GM23338 (cell line): ENCODE results near the gene CD99L2. TPM values are rescaled to one million over a fixed set of nuclear protein-coding genes. Genes with fewer than 3 reads are reported as not detected.
"Not testable (repeated sequence)": the region's sequence is repeated elsewhere in the genome, so short reads cannot be mapped to it uniquely, and the experiment has no call there.

Source experiments
- ATAC-seq: fragments of 200-7000 bp; cut with Tn5 transposase; 3 replicates; pipeline ENCODE4 v1.9.1; 2020
- DNase-seq: peaks from one replicate; pipeline ENCODE4 v3.0.0-alpha.2; 2015; ENCODE audit warnings: low spot score
- H2AFZ ChIP-seq: fragments of 200-600 bp; sonication (generic); 2 replicates; pipeline ENCODE4 v1.8.0; 2016; ENCODE audit warnings: antibody characterized with exemption, mild to moderate bottlenecking, moderate library complexity
- H3F3A ChIP-seq: fragments of 200-600 bp; sonication (generic); replicated peaks from 2 replicates; pipeline ENCODE4 v1.8.0; 2017; ENCODE audit warnings: antibody characterized with exemption, mixed run types, low read depth
- H3K27ac ChIP-seq: fragments of 200-600 bp; sonication (generic); 2 replicates; pipeline ENCODE4 v1.6.1; 2016; ENCODE audit warnings: low read depth
- H3K27me3 ChIP-seq: fragments of 200-600 bp; sonication (generic); 2 replicates; pipeline ENCODE4 v1.8.0; 2016; ENCODE audit warnings: mild to moderate bottlenecking, mixed run types, moderate library complexity; ENCODE audit not compliant: insufficient read depth
- H3K36me3 ChIP-seq: fragments of 200-600 bp; sonication (generic); 2 replicates; pipeline ENCODE4 v1.8.0; 2016; ENCODE audit warnings: mild to moderate bottlenecking; ENCODE audit not compliant: insufficient read depth
- H3K4me1 ChIP-seq: fragments of 200-600 bp; sonication (generic); 2 replicates; pipeline ENCODE4 v1.8.0; 2016; ENCODE audit warnings: mild to moderate bottlenecking, moderate library complexity; ENCODE audit not compliant: insufficient read depth
- H3K4me2 ChIP-seq: fragments of 200-600 bp; sonication (generic); 2 replicates; pipeline ENCODE4 v1.7.1; 2017; ENCODE audit warnings: mixed run types
- H3K4me3 ChIP-seq: fragments of 200-600 bp; sonication (generic); 2 replicates; pipeline ENCODE4 v1.6.1; 2016; ENCODE audit warnings: mixed run types
- H3K79me2 ChIP-seq: fragments of 200-600 bp; sonication (generic); replicated peaks from 2 replicates; pipeline ENCODE4 v1.8.0; 2017; ENCODE audit warnings: mild to moderate bottlenecking; ENCODE audit not compliant: insufficient read depth
- H3K9me2 ChIP-seq: fragments of 200-600 bp; sonication (generic); 2 replicates; pipeline ENCODE4 v1.8.0; 2017; ENCODE audit not compliant: insufficient read depth
- H4K20me1 ChIP-seq: fragments of 200-600 bp; sonication (generic); replicated peaks from 2 replicates; pipeline ENCODE4 v1.8.0; 2017; ENCODE audit warnings: mild to moderate bottlenecking; ENCODE audit not compliant: insufficient read depth
- H3K27ac Mint-ChIP-seq: 2 replicates; pipeline ENCODE4 v1.8.0; 2020; ENCODE audit warnings: inconsistent platforms, mild to moderate bottlenecking, moderate library complexity, mixed read lengths
- H3K27me3 Mint-ChIP-seq: 3 replicates; pipeline ENCODE4 v1.8.0; 2022; ENCODE audit warnings: low read depth, mild to moderate bottlenecking, moderate library complexity, mixed read lengths, inconsistent platforms; ENCODE audit not compliant: insufficient read depth, poor library complexity
- H3K36me3 Mint-ChIP-seq: 3 replicates; pipeline ENCODE4 v1.8.0; 2021; ENCODE audit warnings: low read depth, mild to moderate bottlenecking, inconsistent platforms, moderate library complexity, mixed read lengths
- H3K4me1 Mint-ChIP-seq: 3 replicates; pipeline ENCODE4 v1.8.0; 2020; ENCODE audit warnings: mild to moderate bottlenecking, inconsistent platforms, mixed read lengths
- H3K4me3 Mint-ChIP-seq: 3 replicates; pipeline ENCODE4 v1.8.0; 2021; ENCODE audit warnings: moderate library complexity, mild to moderate bottlenecking, inconsistent platforms, mixed read lengths
- H3K9me3 Mint-ChIP-seq: 3 replicates; pipeline ENCODE4 v1.8.0; 2020; ENCODE audit warnings: moderate library complexity, mild to moderate bottlenecking, inconsistent platforms, mixed read lengths
- EZH2phosphoT487 ChIP-seq: fragments of 200-600 bp; sonication (generic); IDR thresholded peaks from one replicate; pipeline ENCODE4 v1.8.1; 2018; ENCODE audit warnings: antibody characterized with exemption; ENCODE audit not compliant: unreplicated experiment
- JUNB ChIP-seq: IDR thresholded peaks from one replicate; pipeline ENCODE4 v1.6.1; 2016; ENCODE audit warnings: antibody characterized with exemption; ENCODE audit not compliant: unreplicated experiment
- ZNF331 ChIP-seq: fragments of 250-450 bp; sonication (Bioruptor Pico); IDR thresholded peaks from 2 replicates; pipeline ENCODE4 v1.5.0; 2020; ENCODE audit warnings: low read depth, mild to moderate bottlenecking, moderate library complexity
- polyA plus RNA-seq: library from polyadenylated mRNA; unstranded; fragments of >200 nt; fragmentation: Nextera tagmentation; extraction: Ambion mirVana; gene quantifications from 2 replicates; pipeline ENCODE4 v1.2.1, GENCODE V29; 2016
- total RNA-seq: library from RNA; depleted of rRNA; stranded (reverse); fragments of >200 nt; shearing (Covaris generic); gene quantifications from 2 replicates; pipeline ENCODE4 v1.2.3, GENCODE V29; 2014
- TF ChIP-seq, protein P1 (sequence below): fragments of 250-450 bp; sonication (Bioruptor Pico); IDR thresholded peaks from 2 replicates; pipeline ENCODE4 v1.5.0; 2020; ENCODE audit warnings: mild to moderate bottlenecking, moderate library complexity
- TF ChIP-seq, protein P2 (sequence below): IDR thresholded peaks from one replicate; pipeline ENCODE4 v1.6.1; 2018; ENCODE audit warnings: antibody characterized with exemption; ENCODE audit not compliant: unreplicated experiment

The CD99L2 gene
- total and polyA plus RNA-seq, 2 experiments from 2014 or later: 2.6 to 6.4 TPM

DNA sequence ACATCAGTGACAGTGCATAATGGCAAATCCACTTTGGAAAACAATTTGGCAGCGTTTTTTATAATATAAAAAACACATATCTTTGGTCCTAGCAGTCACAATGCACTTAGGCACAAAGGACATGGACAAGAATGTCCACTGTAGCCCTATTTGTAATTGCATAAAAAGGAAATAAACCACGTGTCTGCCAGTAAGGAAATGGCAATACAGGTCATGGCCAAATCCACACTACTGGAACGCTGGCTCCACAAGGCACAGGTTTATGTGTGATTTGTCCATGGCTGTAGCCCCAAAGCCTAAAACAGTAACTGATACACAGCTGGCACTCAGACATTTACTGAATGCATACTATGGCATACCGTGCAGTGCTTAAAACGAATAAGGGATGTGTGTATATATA, 69.7 kb downstream of the CD99L2 start (continued):
- TF ChIP-seq, protein P1, sequence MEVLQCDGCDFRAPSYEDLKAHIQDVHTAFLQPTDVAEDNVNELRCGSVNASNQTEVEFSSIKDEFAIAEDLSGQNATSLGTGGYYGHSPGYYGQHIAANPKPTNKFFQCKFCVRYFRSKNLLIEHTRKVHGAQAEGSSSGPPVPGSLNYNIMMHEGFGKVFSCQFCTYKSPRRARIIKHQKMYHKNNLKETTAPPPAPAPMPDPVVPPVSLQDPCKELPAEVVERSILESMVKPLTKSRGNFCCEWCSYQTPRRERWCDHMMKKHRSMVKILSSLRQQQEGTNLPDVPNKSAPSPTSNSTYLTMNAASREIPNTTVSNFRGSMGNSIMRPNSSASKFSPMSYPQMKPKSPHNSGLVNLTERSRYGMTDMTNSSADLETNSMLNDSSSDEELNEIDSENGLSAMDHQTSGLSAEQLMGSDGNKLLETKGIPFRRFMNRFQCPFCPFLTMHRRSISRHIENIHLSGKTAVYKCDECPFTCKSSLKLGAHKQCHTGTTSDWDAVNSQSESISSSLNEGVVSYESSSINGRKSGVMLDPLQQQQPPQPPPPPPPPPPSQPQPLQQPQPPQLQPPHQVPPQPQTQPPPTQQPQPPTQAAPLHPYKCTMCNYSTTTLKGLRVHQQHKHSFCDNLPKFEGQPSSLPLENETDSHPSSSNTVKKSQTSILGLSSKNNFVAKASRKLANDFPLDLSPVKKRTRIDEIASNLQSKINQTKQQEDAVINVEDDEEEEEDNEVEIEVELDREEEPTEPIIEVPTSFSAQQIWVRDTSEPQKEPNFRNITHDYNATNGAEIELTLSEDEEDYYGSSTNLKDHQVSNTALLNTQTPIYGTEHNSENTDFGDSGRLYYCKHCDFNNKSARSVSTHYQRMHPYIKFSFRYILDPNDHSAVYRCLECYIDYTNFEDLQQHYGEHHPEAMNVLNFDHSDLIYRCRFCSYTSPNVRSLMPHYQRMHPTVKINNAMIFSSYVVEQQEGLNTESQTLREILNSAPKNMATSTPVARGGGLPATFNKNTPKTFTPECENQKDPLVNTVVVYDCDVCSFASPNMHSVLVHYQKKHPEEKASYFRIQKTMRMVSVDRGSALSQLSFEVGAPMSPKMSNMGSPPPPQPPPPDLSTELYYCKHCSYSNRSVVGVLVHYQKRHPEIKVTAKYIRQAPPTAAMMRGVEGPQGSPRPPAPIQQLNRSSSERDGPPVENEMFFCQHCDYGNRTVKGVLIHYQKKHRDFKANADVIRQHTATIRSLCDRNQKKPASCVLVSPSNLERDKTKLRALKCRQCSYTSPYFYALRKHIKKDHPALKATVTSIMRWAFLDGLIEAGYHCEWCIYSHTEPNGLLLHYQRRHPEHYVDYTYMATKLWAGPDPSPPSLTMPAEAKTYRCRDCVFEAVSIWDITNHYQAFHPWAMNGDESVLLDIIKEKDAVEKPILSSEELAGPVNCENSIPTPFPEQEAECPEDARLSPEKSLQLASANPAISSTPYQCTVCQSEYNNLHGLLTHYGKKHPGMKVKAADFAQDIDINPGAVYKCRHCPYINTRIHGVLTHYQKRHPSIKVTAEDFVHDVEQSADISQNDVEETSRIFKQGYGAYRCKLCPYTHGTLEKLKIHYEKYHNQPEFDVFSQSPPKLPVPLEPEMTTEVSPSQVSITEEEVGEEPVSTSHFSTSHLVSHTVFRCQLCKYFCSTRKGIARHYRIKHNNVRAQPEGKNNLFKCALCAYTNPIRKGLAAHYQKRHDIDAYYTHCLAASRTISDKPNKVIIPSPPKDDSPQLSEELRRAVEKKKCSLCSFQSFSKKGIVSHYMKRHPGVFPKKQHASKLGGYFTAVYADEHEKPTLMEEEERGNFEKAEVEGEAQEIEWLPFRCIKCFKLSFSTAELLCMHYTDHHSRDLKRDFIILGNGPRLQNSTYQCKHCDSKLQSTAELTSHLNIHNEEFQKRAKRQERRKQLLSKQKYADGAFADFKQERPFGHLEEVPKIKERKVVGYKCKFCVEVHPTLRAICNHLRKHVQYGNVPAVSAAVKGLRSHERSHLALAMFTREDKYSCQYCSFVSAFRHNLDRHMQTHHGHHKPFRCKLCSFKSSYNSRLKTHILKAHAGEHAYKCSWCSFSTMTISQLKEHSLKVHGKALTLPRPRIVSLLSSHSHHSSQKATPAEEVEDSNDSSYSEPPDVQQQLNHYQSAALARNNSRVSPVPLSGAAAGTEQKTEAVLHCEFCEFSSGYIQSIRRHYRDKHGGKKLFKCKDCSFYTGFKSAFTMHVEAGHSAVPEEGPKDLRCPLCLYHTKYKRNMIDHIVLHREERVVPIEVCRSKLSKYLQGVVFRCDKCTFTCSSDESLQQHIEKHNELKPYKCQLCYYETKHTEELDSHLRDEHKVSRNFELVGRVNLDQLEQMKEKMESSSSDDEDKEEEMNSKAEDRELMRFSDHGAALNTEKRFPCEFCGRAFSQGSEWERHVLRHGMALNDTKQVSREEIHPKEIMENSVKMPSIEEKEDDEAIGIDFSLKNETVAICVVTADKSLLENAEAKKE (CRISPR knock-in tag): no peak
- TF ChIP-seq JUNB (no peak), EZH2phosphoT487 (no peak), ZNF331 (no peak)
- TF ChIP-seq, protein P2, sequence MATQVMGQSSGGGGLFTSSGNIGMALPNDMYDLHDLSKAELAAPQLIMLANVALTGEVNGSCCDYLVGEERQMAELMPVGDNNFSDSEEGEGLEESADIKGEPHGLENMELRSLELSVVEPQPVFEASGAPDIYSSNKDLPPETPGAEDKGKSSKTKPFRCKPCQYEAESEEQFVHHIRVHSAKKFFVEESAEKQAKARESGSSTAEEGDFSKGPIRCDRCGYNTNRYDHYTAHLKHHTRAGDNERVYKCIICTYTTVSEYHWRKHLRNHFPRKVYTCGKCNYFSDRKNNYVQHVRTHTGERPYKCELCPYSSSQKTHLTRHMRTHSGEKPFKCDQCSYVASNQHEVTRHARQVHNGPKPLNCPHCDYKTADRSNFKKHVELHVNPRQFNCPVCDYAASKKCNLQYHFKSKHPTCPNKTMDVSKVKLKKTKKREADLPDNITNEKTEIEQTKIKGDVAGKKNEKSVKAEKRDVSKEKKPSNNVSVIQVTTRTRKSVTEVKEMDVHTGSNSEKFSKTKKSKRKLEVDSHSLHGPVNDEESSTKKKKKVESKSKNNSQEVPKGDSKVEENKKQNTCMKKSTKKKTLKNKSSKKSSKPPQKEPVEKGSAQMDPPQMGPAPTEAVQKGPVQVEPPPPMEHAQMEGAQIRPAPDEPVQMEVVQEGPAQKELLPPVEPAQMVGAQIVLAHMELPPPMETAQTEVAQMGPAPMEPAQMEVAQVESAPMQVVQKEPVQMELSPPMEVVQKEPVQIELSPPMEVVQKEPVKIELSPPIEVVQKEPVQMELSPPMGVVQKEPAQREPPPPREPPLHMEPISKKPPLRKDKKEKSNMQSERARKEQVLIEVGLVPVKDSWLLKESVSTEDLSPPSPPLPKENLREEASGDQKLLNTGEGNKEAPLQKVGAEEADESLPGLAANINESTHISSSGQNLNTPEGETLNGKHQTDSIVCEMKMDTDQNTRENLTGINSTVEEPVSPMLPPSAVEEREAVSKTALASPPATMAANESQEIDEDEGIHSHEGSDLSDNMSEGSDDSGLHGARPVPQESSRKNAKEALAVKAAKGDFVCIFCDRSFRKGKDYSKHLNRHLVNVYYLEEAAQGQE: no peak

DNA sequence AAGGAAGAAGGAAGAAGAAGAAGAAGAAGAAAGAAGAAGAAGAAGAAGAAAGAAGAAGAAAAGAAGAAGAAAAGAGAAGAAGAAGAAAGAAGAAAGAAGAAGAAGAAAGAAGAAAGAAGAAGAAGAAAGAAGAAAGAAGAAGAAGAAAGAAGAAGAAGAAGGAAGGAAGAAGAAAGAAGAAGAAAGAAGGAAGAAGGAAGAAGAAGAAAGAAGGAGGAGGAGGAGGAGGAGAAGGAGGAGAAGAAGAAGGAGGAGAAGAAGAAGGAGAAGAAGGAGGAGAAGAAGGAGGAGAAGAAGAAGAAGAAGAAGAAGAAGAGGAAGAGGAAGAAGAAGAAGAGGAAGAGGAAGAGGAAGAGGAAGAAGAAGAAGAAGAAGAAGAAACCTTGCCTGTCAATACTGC, 74.1 kb downstream of the CD99L2 start:
- H3K27me3 ChIP-seq, DNase-seq, H2AFZ ChIP-seq, H3K4me1 ChIP-seq, H3K9me2 ChIP-seq, H4K20me1 ChIP-seq, H3K4me1 Mint-ChIP-seq, H3K27ac ChIP-seq, ATAC-seq, H3K27ac Mint-ChIP-seq, H3F3A ChIP-seq, H3K4me3 ChIP-seq, H3K4me3 Mint-ChIP-seq, H3K4me2 ChIP-seq, H3K36me3 ChIP-seq, H3K9me3 Mint-ChIP-seq, H3K79me2 ChIP-seq, H3K27me3 Mint-ChIP-seq: not testable (repeated sequence)
- H3K36me3 Mint-ChIP-seq: peaks cover 34% of the 10 kb centered on the region; the same call in 2 of the 3 replicates

DNA sequence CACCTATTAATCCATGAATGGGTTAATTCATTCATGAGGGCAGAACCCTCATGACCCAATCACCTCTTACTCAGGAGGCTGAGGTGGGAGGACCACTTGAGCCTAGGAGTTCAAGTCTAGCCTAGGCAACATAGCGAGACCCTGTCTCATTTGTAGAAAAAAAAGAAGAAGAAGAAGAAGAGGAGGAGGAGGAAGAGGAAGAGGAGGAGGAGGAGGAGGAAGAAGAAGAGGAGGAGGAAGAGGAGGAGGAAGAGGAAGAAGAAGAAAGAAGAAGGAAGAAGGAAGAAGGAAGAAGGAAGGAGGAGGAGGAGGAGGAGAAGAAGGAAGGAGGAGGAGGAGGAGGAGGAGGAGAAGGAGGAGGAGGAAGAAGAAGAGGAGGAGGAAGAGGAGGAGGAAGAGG, 74.6 kb downstream of the CD99L2 start:
- peaks cover 34% of the 10 kb centered on the region; the same call in 2 of the 3 replicates for H3K36me3 Mint-ChIP-seq

More for the DNA sequence above, 74.6 kb downstream of the CD99L2 start:
- H3K4me2 ChIP-seq, H3K4me1 ChIP-seq, H3K4me1 Mint-ChIP-seq, DNase-seq, H3K4me3 ChIP-seq, H3K27ac ChIP-seq, H3K4me3 Mint-ChIP-seq, H3K36me3 ChIP-seq, H4K20me1 ChIP-seq, H3K27ac Mint-ChIP-seq, H3K9me3 Mint-ChIP-seq, H3K27me3 Mint-ChIP-seq, H3K27me3 ChIP-seq, H3F3A ChIP-seq, H2AFZ ChIP-seq, ATAC-seq, H3K9me2 ChIP-seq, H3K79me2 ChIP-seq: not testable (repeated sequence)
